IPS-15b (cell line): Measurements from ENCODE around the gene SNAI1.

ENCODE experiments used
- H3K27me3 ChIP-seq: one replicate; pipeline ENCODE4 v1.6.1; 2013; ENCODE audit warnings: low read length; ENCODE audit not compliant: control insufficient read depth, insufficient read depth
- H3K36me3 ChIP-seq: one replicate; pipeline ENCODE4 v1.6.1; 2013; ENCODE audit warnings: low read length; ENCODE audit not compliant: control insufficient read depth, insufficient read depth
- H3K4me1 ChIP-seq: one replicate; pipeline ENCODE4 v1.6.1; 2013; ENCODE audit warnings: mild to moderate bottlenecking, low read length; ENCODE audit not compliant: control insufficient read depth, insufficient read depth
- H3K4me3 ChIP-seq: one replicate; pipeline ENCODE4 v1.5.1; 2013; ENCODE audit warnings: low read depth, low read length
- H3K9ac ChIP-seq: one replicate; pipeline ENCODE4 v1.6.1; 2013; ENCODE audit warnings: low read depth, mild to moderate bottlenecking, low read length
- H3K9me3 ChIP-seq: one replicate; pipeline ENCODE4 v1.6.1; 2013; ENCODE audit warnings: mild to moderate bottlenecking, low read length; ENCODE audit not compliant: control insufficient read depth, insufficient read depth

Gene SNAI1

GRCh38 chr20:50037123-50037522, 54.3 kb downstream of the SNAI1 start:
- Histone ChIP-seq H3K4me1 (no peaks in the 10 kb centered on the region), H3K4me3 (no peak overlapping the region), H3K36me3 (no peaks in the 10 kb centered on the region), H3K9me3 (no peaks in the 10 kb centered on the region), H3K27me3 (no peaks in the 10 kb centered on the region), H3K9ac (no peak overlapping the region)

DNA sequence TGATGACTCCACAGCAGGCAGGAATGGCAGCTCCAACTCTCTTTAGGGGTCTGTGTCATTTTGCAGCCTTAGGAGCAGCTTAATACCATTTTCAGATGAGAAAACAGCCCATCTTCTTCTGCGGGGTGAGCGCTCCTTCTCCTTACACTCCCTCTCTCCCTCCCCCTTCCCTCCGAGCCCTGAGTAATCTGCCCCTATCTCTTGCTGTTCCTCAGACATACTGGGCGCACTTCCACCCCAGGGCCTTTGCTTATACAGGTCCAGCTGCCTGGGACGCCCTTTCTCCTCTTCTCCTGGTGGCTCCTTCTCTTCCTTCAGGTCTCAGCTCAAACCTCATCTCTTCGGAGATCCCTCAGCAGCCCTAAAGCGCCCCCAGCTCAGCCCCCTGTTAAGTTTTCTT, 54.8 kb downstream of the SNAI1 start:
- no peaks in the 10 kb centered on the region for H3K27me3 ChIP-seq
- no peaks in the 10 kb centered on the region for H3K4me1 ChIP-seq
- H3K9me3 ChIP-seq, result no peaks in the 10 kb centered on the region
- H3K9ac ChIP-seq, result no peak overlapping the region
- H3K36me3 ChIP-seq, result no peaks in the 10 kb centered on the region
- H3K4me3 ChIP-seq, result no peak overlapping the region

- H3K27me3 ChIP-seq, result no peaks in the 10 kb centered on the region
- H3K9me3 ChIP-seq, result no peaks in the 10 kb centered on the region
- no peak overlapping the region for H3K9ac ChIP-seq
- H3K4me3 ChIP-seq, result no peak overlapping the region
- H3K36me3 ChIP-seq, result no peaks in the 10 kb centered on the region
- no peaks in the 10 kb centered on the region for H3K4me1 ChIP-seq
Observed at GRCh38 chr20:50038169-50038568, 55.4 kb downstream of the SNAI1 start.
